Right lobe of liver (tissue), 6 donors: ENCODE results near the gene SNAPC3. TPM values are rescaled to one million over a fixed set of nuclear protein-coding genes. Genes with fewer than 3 reads are reported as not detected.
"Not testable (repeated sequence)": the region's sequence is repeated elsewhere in the genome, so short reads cannot be mapped to it uniquely, and the experiment has no call there.

Source experiments
- ATAC-seq, 4 donors: fragments of 200-7000 bp; cut with Tn5 transposase; one replicate each; pipeline ENCODE4 v1.9.1; 2020; ENCODE audit warnings: mild to moderate bottlenecking in 4 of 4, moderate library complexity in 4 of 4
- DNase-seq, 3 donors: peaks; one replicate each; pipeline ENCODE4 v3.0.0-alpha.2; 2020
- H3K27ac ChIP-seq, 3 donors: fragments of 200-600 bp; one replicate each; pipeline ENCODE4 v1.8.0; 2022
- H3K27me3 ChIP-seq, 2 donors: fragments of 200-600 bp; one replicate each; pipeline ENCODE4 v1.8.0; 2022
- H3K36me3 ChIP-seq, 4 donors: fragments of 200-600 bp; sonication (generic) in 1 of 4; one replicate each; pipeline versions ENCODE4 v1.5.1 to v1.8.0; 2017 to 2022; ENCODE audit warnings: control low read depth in 1 of 4
- H3K4me1 ChIP-seq, 4 donors: fragments of 200-600 bp; sonication (generic) in 1 of 4; one replicate each; pipeline versions ENCODE4 v1.5.1 to v1.8.0; 2017 to 2022; ENCODE audit warnings: control low read depth in 1 of 4
- H3K4me3 ChIP-seq, 3 donors: fragments of 200-600 bp; one replicate each; pipeline ENCODE4 v1.8.0; 2022
- H3K9me3 ChIP-seq, 4 donors: fragments of 200-600 bp; sonication (generic) in 1 of 4; one replicate each; pipeline versions ENCODE4 v1.5.1 to v1.8.0; 2017 to 2022; ENCODE audit warnings: control low read depth in 1 of 4
- POLR2A ChIP-seq: fragments of 450-650 bp; IDR thresholded peaks from one replicate; pipeline ENCODE4 v1.6.1; 2017; ENCODE audit warnings: antibody characterized with exemption, mild to moderate bottlenecking
- WGBS: methylation state at CpG from one replicate; pipeline ENCODE4 v1.1.6; 2018; ENCODE audit warnings: low coverage, low lambda C conversion rate; ENCODE audit not compliant: insufficient coverage; ENCODE audit errors: missing lambda C conversion rate; 5-methylcytosine and 5-hydroxymethylcytosine counted together
- intact Hi-C, 2 donors: fragments of 100-400 bp; cut with DNase I; formaldehyde crosslinking; loops; one replicate each; pipeline versions ENCODE4 v1.11.2 to v1.14.1; 2022
- total RNA-seq, 6 experiments: library from RNA; depleted of rRNA in 2 of 6; stranded (reverse); fragments of >200 nt in 2 of 6; fragmentation: NEBNext Ultra II Directional in 3 of 6; extraction: Animal tissue kit (Norgen Biotek cat#: 25700) in 3 of 6; gene quantifications; one replicate each; pipeline versions ENCODE4 v1.1.0 to v1.2.4, GENCODE V29; 2016 to 2023
- TF ChIP-seq, protein P1 (sequence below), 4 donors: fragments of 200-600 bp in 3 of 4; fragments of 450-650 bp in 1 of 4; IDR thresholded peaks; one replicate each; pipeline versions ENCODE4 v1.5.1 to v1.8.0; 2016 to 2022; ENCODE audit warnings: antibody characterized with exemption in 4 of 4, mild to moderate bottlenecking in 2 of 4
- donor health status: DM: no; HTN: yes; CAD: no.
- donor health status: DM: no; HTN: no; CAD: no.
- donor health status: DM: no; HTN: no; CAD: no.
- donor health status: DM: no; HTN: yes; CAD: no.
- donor health status: DM: no; HTN: yes; CAD: no.

Gene SNAPC3
- total RNA-seq, 6 experiments from 2014 or later: 9.6 to 13.5 (median 13.3) TPM

GRCh38 chr9:15377625-15378540, 44.8 kb upstream of the SNAPC3 start:
- Histone ChIP-seq H3K9me3 (no peaks in the 10 kb centered on the region), H3K27me3 (no peaks in the 10 kb centered on the region), H3K4me3 (no peak overlapping the region), H3K36me3 (no peaks in the 10 kb centered on the region), H3K27ac (no peak overlapping the region), H3K4me1 (no peaks in the 10 kb centered on the region)
- intact Hi-C loops: no loop called here
- DNase-seq (no peak), ATAC-seq (no peak)
- no peak for TF ChIP-seq POLR2A
- TF ChIP-seq, protein P1, sequence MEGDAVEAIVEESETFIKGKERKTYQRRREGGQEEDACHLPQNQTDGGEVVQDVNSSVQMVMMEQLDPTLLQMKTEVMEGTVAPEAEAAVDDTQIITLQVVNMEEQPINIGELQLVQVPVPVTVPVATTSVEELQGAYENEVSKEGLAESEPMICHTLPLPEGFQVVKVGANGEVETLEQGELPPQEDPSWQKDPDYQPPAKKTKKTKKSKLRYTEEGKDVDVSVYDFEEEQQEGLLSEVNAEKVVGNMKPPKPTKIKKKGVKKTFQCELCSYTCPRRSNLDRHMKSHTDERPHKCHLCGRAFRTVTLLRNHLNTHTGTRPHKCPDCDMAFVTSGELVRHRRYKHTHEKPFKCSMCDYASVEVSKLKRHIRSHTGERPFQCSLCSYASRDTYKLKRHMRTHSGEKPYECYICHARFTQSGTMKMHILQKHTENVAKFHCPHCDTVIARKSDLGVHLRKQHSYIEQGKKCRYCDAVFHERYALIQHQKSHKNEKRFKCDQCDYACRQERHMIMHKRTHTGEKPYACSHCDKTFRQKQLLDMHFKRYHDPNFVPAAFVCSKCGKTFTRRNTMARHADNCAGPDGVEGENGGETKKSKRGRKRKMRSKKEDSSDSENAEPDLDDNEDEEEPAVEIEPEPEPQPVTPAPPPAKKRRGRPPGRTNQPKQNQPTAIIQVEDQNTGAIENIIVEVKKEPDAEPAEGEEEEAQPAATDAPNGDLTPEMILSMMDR (IDR thresholded peaks at IDR 0.05): no peak
- 62% methylated on average over 4 of the region's 4 CpGs for WGBS

DNA sequence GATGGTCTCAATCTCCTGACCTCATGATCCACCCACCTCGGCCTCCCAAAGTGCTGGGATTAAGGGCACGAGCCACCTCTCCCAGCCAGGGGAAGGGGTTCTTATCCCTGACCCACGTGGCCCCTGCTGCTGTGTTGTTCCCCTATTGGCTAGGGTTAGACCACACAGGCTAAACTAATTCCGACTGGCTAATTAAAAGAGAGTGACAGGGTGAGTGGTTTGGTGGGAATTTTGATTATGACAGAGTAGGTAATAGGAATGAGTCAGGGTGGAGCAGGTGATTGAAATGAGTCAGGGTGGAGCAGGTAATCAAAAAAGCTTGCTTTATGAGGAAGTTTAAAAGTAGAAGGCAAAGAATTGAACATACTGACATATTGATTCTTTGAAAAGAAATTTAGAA, 43.4 kb upstream of the SNAPC3 start:
- ATAC-seq, H3K36me3 ChIP-seq, H3K4me3 ChIP-seq, H3K9me3 ChIP-seq, DNase-seq, H3K27ac ChIP-seq, H3K4me1 ChIP-seq, H3K27me3 ChIP-seq, intact Hi-C loops: not testable (repeated sequence)
- 65% methylated on average over 4 of the region's 4 CpGs for WGBS

- intact Hi-C loops: not testable (repeated sequence)
These were observed 42.8 kb upstream of the SNAPC3 start for GRCh38 chr9:15379888-15380287.

DNA sequence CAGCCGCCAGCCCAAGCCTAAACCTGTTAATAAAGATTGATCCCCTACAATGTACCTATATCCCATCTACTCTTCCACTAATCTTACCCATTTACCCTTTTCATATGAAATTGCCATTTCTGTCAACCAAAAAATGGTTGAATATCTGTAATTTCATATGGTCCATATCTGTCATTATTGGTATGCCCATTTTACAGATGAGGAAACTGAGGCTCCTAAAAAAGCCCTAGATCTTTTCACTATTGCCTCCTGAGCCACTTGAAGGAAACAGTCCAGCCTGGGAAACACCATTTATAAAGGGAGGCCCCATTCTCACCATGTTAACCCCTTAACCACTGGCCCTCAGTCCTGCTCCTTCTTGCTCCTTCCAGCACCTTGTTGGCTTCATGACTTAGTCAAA, 41.2 kb upstream of the SNAPC3 start:
- TF ChIP-seq, protein P1 (IDR thresholded peaks at IDR 0.05): no peak
- no peak for TF ChIP-seq POLR2A
- Histone ChIP-seq H3K4me1 (no peaks in the 10 kb centered on the region), H3K36me3 (no peaks in the 10 kb centered on the region), H3K27me3 (no peaks in the 10 kb centered on the region), H3K27ac (no peak overlapping the region), H3K9me3 (no peaks in the 10 kb centered on the region), H3K4me3 (no peak overlapping the region)
- ATAC-seq: no peak
- no CpG with 5 or more reads among the region's 1 CpG for WGBS
- intact Hi-C loops: no loop called here
- DNase-seq: no peak

More at GRCh38 chr9:15379888-15380287, 42.8 kb upstream of the SNAPC3 start:
- ATAC-seq, H3K4me1 ChIP-seq, H3K27ac ChIP-seq, H3K27me3 ChIP-seq, H3K9me3 ChIP-seq, H3K36me3 ChIP-seq, H3K4me3 ChIP-seq, DNase-seq: not testable (repeated sequence)
- 71% methylated on average over 4 of the region's 5 CpGs for WGBS

- Histone ChIP-seq H3K4me1 (no peaks in the 10 kb centered on the region), H3K27ac (no peak overlapping the region), H3K4me3 (no peak overlapping the region), H3K27me3 (no peaks in the 10 kb centered on the region), H3K36me3 (no peaks in the 10 kb centered on the region), H3K9me3 (no peaks in the 10 kb centered on the region)
- 67% methylated on average over 1 of the region's 6 CpGs for WGBS
- DNase-seq: no peak
- TF ChIP-seq, protein P1 (IDR thresholded peaks at IDR 0.05): no peak
- TF ChIP-seq POLR2A: no peak
- intact Hi-C loops: no loop called here
- ATAC-seq: no peak
These were observed 36.2 kb upstream of the SNAPC3 start for GRCh38 chr9:15386465-15386864.
